Mucosa of descending colon (tissue), 3 donors: Measurements from ENCODE around the gene CMSS1. TPM values are rescaled to one million over a fixed set of nuclear protein-coding genes. Genes with fewer than 3 reads are reported as not detected.

ENCODE experiments used
- ATAC-seq: fragments of 200-7000 bp; cut with Tn5 transposase; one replicate; pipeline ENCODE4 v1.9.1; 2020; ENCODE audit warnings: mild to moderate bottlenecking, moderate library complexity
- DNase-seq, 3 donors: peaks; one replicate each; pipeline ENCODE4 v3.0.0-alpha.2; 2020
- H3K36me3 ChIP-seq: fragments of 200-600 bp; one replicate; pipeline ENCODE4 v1.8.0; 2021; ENCODE audit warnings: low read depth, mild to moderate bottlenecking
- H3K4me1 ChIP-seq: fragments of 200-600 bp; one replicate; pipeline ENCODE4 v1.8.0; 2021; ENCODE audit warnings: low read depth, mild to moderate bottlenecking
- H3K4me3 ChIP-seq: fragments of 200-600 bp; one replicate; pipeline ENCODE4 v1.8.0; 2021; ENCODE audit warnings: mild to moderate bottlenecking
- H3K9me3 ChIP-seq: fragments of 200-600 bp; one replicate; pipeline ENCODE4 v1.8.0; 2021; ENCODE audit warnings: mild to moderate bottlenecking
- intact Hi-C, 2 donors: fragments of 100-400 bp; cut with DNase I in 1 of 2; cut with micrococcal nuclease in 1 of 2; formaldehyde crosslinking; loops; one replicate each; pipeline versions ENCODE4 v1.11.0 to v1.11.1; 2022; cut with DNase I, micrococcal nuclease
- total RNA-seq, 3 donors: library from RNA; stranded (reverse); fragmentation: NEBNext Ultra II Directional in 2 of 3; extraction: Animal tissue kit (Norgen Biotek cat#: 25700) in 2 of 3; gene quantifications; one replicate each; pipeline versions ENCODE4 v1.2.1 to v1.2.4, GENCODE V29; 2021 to 2023
- TF ChIP-seq, protein P1 (sequence below): fragments of 200-600 bp; IDR thresholded peaks from one replicate; pipeline ENCODE4 v1.8.0; 2022; ENCODE audit warnings: antibody characterized with exemption, mild to moderate bottlenecking
- donor health status: DM: no; HTN: no; CAD: no; lungs with moderate emphysema.
- donor health status: DM: no; HTN: no; CAD: no.
- donor health status: DM: no; HTN: yes; CAD: no.

Gene CMSS1
- total RNA-seq, 3 donors from 2014 or later: 9.6 to 24.2 (median 13.8) TPM

DNA sequence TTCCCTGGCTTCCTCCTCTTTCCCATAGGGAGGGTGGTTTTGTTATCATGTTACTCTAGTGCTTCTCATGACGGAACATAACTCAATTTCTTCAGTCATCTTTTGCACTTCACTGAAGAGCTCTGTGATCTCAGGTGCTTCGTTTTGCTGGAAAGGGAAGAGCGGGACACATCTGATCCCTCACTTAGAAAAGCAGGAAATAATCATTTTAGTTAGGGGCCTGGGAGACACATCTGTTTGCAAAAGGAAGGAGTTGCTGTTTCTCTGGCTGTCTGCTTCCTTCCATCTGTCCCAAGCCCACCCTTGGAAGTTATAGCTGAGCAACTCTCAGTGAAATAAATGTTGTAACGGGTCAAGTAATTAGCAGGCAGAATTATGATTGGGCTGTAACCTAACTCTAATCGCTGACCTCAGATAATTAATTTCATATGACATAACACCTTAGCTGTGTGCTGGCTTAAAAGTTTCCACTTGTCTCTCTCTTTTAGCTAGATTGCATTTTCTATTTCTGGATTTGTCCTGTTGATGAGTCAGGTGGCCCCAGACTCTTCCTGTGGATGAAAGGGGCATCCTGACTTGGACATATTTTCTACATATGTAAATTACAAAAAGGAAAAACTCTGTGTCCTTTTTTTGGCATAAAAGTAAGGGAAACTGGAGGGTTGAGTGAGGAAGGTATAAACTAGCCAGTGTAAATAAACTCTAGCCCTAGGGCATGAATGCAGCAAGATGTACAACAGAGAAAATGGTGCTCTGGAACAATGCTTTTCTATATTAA lies 307.7 kb downstream of the CMSS1 start:
- intact Hi-C loops: no loop called here
- DNase-seq (no peak), ATAC-seq (no peak)
- no peaks in the 10 kb centered on the region for H3K36me3 ChIP-seq
- H3K9me3 ChIP-seq: no peaks in the 10 kb centered on the region
- TF ChIP-seq, protein P1, sequence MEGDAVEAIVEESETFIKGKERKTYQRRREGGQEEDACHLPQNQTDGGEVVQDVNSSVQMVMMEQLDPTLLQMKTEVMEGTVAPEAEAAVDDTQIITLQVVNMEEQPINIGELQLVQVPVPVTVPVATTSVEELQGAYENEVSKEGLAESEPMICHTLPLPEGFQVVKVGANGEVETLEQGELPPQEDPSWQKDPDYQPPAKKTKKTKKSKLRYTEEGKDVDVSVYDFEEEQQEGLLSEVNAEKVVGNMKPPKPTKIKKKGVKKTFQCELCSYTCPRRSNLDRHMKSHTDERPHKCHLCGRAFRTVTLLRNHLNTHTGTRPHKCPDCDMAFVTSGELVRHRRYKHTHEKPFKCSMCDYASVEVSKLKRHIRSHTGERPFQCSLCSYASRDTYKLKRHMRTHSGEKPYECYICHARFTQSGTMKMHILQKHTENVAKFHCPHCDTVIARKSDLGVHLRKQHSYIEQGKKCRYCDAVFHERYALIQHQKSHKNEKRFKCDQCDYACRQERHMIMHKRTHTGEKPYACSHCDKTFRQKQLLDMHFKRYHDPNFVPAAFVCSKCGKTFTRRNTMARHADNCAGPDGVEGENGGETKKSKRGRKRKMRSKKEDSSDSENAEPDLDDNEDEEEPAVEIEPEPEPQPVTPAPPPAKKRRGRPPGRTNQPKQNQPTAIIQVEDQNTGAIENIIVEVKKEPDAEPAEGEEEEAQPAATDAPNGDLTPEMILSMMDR: no peak
- H3K4me3 ChIP-seq: no peak overlapping the region
- H3K4me1 ChIP-seq: no peaks in the 10 kb centered on the region

GRCh38 chr3:100127792-100128191 lies 310.1 kb downstream of the CMSS1 start:
- intact Hi-C loops: no loop called here
- ATAC-seq: no peak
- no peaks in the 10 kb centered on the region for H3K9me3 ChIP-seq
- no peak for DNase-seq
- TF ChIP-seq, protein P1: no peak
- H3K4me1 ChIP-seq: no peaks in the 10 kb centered on the region
- no peaks in the 10 kb centered on the region for H3K36me3 ChIP-seq
- no peak overlapping the region for H3K4me3 ChIP-seq

GRCh38 chr3:100128565-100128964 lies 310.9 kb downstream of the CMSS1 start:
- Histone ChIP-seq H3K4me1 (no peaks in the 10 kb centered on the region), H3K9me3 (no peaks in the 10 kb centered on the region), H3K36me3 (no peaks in the 10 kb centered on the region), H3K4me3 (no peak overlapping the region)
- intact Hi-C loops: no loop called here
- ATAC-seq: no peak
- DNase-seq: no peak
- TF ChIP-seq, protein P1: no peak

DNA sequence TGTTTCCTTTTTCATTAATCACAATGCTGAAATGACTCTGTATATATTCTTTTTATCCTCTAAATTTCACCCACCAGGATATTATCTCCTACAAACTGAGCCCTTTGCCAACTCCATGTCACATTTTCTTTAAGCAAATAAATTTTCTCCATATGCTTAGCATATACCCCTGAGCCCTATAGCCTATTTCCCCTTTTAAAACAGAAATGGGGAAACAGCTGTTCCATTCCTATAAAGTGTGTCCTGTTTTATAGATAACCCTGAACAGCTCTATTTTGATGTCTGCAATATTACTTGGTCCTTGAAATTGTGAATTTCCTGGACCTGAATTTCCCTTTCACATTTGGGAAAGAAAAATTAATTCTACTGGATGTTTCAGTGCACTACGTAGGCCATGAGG lies 312.3 kb downstream of the CMSS1 start:
- Histone ChIP-seq H3K36me3 (no peaks in the 10 kb centered on the region), H3K4me3 (no peak overlapping the region), H3K4me1 (no peaks in the 10 kb centered on the region), H3K9me3 (no peaks in the 10 kb centered on the region)
- no peak for DNase-seq
- no peak for ATAC-seq
- intact Hi-C loops: no loop called here
- TF ChIP-seq, protein P1: no peak

- ATAC-seq: no peak
- Histone ChIP-seq H3K4me3 (no peak overlapping the region), H3K4me1 (no peaks in the 10 kb centered on the region), H3K36me3 (no peaks in the 10 kb centered on the region), H3K9me3 (no peaks in the 10 kb centered on the region)
- no peak for DNase-seq
- TF ChIP-seq, protein P1: no peak
- intact Hi-C loops: no loop called here
Observed at GRCh38 chr3:100131241-100131640, 313.6 kb downstream of the CMSS1 start.

GRCh38 chr3:100136921-100137320 lies 319.3 kb downstream of the CMSS1 start:
- Histone ChIP-seq H3K9me3 (no peaks in the 10 kb centered on the region), H3K4me3 (no peak overlapping the region), H3K4me1 (no peaks in the 10 kb centered on the region), H3K36me3 (no peaks in the 10 kb centered on the region)
- no peak for ATAC-seq
- no peak for DNase-seq
- intact Hi-C loops: no loop called here
- TF ChIP-seq, protein P1: no peak
